Measurements from ENCODE around the gene CLDN7. TPM values are rescaled to one million over a fixed set of nuclear protein-coding genes. Genes with fewer than 3 reads are reported as not detected.

CLDN7 gene
- total RNA-seq, 6 experiments from 2014 or later = 0.43 to 3.0 (median 1.7) TPM

DNA sequence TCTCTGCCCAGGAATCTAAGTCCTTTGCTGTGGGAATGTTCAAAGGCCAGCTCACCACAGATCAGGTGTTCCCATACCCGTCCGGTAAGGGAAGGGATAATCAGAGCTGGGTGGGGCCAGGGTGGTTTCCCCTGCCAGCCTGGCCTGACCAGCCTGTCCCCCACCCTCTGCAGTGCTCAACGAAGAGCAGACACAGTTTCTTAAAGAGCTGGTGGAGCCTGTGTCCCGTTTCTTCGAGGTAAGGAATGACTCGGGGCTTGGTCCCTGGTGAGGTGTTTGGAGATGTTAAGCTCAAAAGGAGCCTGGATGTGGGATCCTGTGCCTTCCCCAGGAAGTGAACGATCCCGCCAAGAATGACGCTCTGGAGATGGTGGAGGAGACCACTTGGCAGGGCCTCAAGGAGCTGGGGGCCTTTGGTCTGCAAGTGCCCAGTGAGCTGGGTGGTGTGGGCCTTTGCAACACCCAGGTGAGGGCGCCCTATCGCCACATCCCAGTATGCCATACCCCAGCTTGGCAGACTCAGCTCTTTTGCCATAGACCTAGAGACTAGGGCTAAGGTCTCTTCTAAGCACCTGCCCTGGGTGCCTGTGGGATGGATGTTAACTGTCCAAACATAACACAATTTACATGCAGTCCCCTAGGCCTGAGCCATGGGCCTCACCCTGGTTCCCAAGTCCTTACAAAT lies 41.5 kb downstream of the CLDN7 start:
- H3K4me3 Mint-ChIP-seq = peak overlapping the region; percentile 92
- peak; percentile 56 for DNase-seq
- peaks cover 26% of the 10 kb centered on the region for H3K27me3 Mint-ChIP-seq (ENCODE audit: insufficient read depth)
- TF ChIP-seq, protein P1, sequence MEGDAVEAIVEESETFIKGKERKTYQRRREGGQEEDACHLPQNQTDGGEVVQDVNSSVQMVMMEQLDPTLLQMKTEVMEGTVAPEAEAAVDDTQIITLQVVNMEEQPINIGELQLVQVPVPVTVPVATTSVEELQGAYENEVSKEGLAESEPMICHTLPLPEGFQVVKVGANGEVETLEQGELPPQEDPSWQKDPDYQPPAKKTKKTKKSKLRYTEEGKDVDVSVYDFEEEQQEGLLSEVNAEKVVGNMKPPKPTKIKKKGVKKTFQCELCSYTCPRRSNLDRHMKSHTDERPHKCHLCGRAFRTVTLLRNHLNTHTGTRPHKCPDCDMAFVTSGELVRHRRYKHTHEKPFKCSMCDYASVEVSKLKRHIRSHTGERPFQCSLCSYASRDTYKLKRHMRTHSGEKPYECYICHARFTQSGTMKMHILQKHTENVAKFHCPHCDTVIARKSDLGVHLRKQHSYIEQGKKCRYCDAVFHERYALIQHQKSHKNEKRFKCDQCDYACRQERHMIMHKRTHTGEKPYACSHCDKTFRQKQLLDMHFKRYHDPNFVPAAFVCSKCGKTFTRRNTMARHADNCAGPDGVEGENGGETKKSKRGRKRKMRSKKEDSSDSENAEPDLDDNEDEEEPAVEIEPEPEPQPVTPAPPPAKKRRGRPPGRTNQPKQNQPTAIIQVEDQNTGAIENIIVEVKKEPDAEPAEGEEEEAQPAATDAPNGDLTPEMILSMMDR (IDR thresholded peaks at IDR 0.05) = peak; percentile 76
- H3K9me3 Mint-ChIP-seq = no peaks in the 10 kb centered on the region
- peak overlapping the region; percentile 92 for H3K27ac Mint-ChIP-seq
- H3K36me3 Mint-ChIP-seq (ENCODE audit: low read depth) = peaks cover 25% of the 10 kb centered on the region
- H3K4me1 Mint-ChIP-seq (ENCODE audit: low read depth) = peaks cover 66% of the 10 kb centered on the region

DNA sequence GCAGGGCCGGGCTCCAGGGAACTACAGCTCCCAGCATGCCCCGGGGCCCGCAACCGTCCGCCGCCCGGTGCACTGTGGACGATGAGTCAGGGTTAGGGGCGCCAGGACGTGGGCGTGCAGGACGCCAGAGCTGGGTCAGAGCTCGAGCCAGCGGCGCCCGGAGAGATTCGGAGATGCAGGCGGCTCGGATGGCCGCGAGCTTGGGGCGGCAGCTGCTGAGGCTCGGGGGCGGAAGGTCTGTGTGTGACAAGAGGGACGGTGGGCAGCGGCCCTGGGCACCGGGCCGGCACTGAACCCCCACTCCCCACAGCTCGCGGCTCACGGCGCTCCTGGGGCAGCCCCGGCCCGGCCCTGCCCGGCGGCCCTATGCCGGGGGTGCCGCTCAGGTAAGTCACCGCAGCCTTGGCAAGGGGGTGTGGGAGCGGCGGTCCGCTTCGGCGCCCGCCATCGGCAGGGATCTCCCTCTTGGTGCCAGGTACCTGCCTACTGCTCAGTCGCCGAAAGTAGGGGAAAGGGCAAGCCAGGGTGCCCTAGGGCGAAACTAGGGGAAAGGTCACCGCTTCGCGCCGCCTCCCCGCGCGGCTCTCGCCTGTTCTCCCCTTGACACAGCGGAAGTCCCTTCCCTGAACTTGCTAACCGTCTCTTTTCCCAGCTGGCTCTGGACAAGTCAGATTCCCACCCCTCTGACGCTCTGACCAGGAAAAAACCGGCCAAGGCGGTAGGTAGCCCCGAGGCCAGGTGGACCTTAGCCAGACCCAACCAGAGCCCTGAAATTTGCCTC lies 42.3 kb downstream of the CLDN7 start, which contains the start of the genes ACADVL and DLG4:
Gene ACADVL (plus strand): TSS at position 127 of the 781 bp plus-strand sequence. CDS start 47 bp downstream, at position 174.
Gene DLG4 (minus strand): TSS at position 25 of the 781 bp plus-strand sequence.
- Mint-ChIP-seq H3K9me3 (no peaks in the 10 kb centered on the region), H3K4me1 (ENCODE audit: low read depth) (peaks cover 74% of the 10 kb centered on the region), H3K27ac (peak within 1 kb of the TSS; percentile 92), H3K4me3 (peak within 1 kb of the TSS; percentile 92), H3K36me3 (ENCODE audit: low read depth) (peaks cover 25% of the 10 kb centered on the region), H3K27me3 (ENCODE audit: insufficient read depth) (peaks cover 29% of the 10 kb centered on the region)
- peak; percentile 82 for DNase-seq
- TF ChIP-seq, protein P1 (IDR thresholded peaks at IDR 0.05) = no peak

DNA sequence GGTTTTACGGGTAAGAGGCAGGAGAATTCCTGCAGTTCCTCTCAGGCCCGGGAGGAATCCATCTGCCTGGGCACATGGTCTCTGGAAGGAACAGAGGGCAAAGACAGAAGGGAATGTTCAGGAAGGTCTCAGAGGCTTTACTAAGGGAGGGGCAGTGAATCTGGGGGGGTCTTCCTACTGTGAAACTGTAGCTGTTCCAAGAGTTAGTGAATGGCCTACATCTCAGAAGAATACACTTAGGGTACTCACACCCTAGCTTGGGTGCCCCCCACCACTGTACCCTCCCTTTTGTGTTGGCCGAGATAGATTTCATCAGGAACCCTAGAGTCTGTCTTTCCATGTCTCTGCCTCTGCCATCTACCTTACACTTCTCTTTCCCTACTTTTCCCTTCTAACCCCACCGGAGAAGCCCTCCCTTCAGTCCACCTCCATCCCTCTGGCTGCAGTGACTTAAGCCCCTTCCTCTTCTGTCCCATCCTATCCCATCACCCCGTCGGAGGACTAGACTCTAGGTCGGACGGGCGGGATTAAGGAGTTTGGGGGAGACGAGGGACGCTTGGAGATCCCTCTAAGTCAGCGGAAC lies 43.0 kb downstream of the CLDN7 start:
- DNase-seq = no peak
- peak overlapping the region; percentile 92 for H3K4me3 Mint-ChIP-seq
- TF ChIP-seq, protein P1 (IDR thresholded peaks at IDR 0.05) = no peak
- H3K27ac Mint-ChIP-seq = peak overlapping the region; percentile 92
- H3K9me3 Mint-ChIP-seq = no peaks in the 10 kb centered on the region
- H3K36me3 Mint-ChIP-seq (ENCODE audit: low read depth) = peaks cover 25% of the 10 kb centered on the region
- peaks cover 32% of the 10 kb centered on the region for H3K27me3 Mint-ChIP-seq (ENCODE audit: insufficient read depth)
- peaks cover 80% of the 10 kb centered on the region for H3K4me1 Mint-ChIP-seq (ENCODE audit: low read depth)

DNA sequence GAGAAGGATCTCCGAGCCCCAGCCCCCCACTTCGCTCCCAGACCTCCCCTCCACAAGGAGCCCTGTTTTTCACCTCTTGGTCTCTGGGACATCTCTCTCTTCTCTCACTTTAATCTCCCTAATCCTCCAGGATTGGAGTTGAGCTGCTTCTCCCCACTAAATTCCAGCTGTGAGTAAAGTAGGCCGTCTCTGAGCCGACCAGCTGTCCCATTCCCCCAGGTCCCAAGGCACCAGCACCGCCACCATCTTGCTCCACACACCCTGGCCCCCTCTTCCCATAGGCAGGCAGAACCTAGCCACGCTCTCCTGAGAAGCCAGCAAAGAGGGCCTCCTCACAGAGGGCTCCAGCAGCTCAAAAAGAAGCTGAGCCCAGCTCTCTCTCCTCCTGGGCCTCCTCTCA lies 43.5 kb downstream of the CLDN7 start:
- no peak for DNase-seq
- Mint-ChIP-seq H3K9me3 (no peaks in the 10 kb centered on the region), H3K4me3 (peak overlapping the region; percentile 92), H3K36me3 (ENCODE audit: low read depth) (peaks cover 22% of the 10 kb centered on the region), H3K4me1 (ENCODE audit: low read depth) (peaks cover 82% of the 10 kb centered on the region), H3K27ac (peak overlapping the region; percentile 92), H3K27me3 (ENCODE audit: insufficient read depth) (peaks cover 33% of the 10 kb centered on the region)
- TF ChIP-seq, protein P1 (IDR thresholded peaks at IDR 0.05) = no peak

DNA sequence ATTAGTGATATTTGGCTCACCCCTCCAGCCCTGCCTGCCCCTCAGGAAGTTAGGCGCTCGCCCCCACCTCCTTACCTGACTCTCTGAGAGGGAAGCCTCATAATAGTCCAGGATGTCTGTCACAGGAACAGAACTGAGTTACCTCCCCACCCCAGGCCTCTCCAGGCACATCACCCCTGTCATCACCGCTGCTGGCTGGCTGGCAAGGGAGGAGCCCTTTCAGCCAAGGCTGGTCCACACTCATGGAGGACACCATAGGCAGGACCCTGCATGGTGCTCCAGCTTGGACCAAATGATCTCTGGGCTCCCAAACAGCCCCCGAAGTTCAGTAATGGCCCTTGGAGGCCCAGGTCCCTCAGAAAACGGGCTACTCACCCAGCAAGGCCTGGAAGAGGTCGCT lies 44.1 kb downstream of the CLDN7 start:
- H3K4me1 Mint-ChIP-seq (ENCODE audit: low read depth) = peaks cover 83% of the 10 kb centered on the region
- no peaks in the 10 kb centered on the region for H3K9me3 Mint-ChIP-seq
- peak overlapping the region; percentile 88 for H3K4me3 Mint-ChIP-seq
- peaks cover 33% of the 10 kb centered on the region for H3K27me3 Mint-ChIP-seq (ENCODE audit: insufficient read depth)
- peaks cover 22% of the 10 kb centered on the region for H3K36me3 Mint-ChIP-seq (ENCODE audit: low read depth)
- TF ChIP-seq, protein P1 (IDR thresholded peaks at IDR 0.05) = no peak
- H3K27ac Mint-ChIP-seq = peak overlapping the region; percentile 92
- DNase-seq = no peak
